Testis (tissue), 3 donors: Measurements from ENCODE around the gene SLC25A20. TPM values are rescaled to one million over a fixed set of nuclear protein-coding genes. Genes with fewer than 3 reads are reported as not detected.

ENCODE experiments used
- DNase-seq: peaks from one replicate; pipeline ENCODE4 v3.0.0-alpha.2; 2019
- H3K27ac ChIP-seq, 2 donors: fragments of 200-600 bp; sonication (generic); one replicate each; pipeline ENCODE4 v1.5.1; 2019
- H3K27me3 ChIP-seq: fragments of 200-600 bp; sonication (generic); one replicate; pipeline ENCODE4 v1.5.1; 2019
- H3K36me3 ChIP-seq: fragments of 200-600 bp; sonication (generic); one replicate; pipeline ENCODE4 v1.5.1; 2017; ENCODE audit warnings: low read depth; ENCODE audit errors: missing control alignments
- H3K4me1 ChIP-seq: fragments of 200-600 bp; sonication (generic); one replicate; pipeline ENCODE4 v1.5.1; 2019
- H3K4me3 ChIP-seq, 2 donors: fragments of 200-600 bp; sonication (generic); one replicate each; pipeline ENCODE4 v1.5.1; 2017 to 2019
- H3K9me3 ChIP-seq: fragments of 200-600 bp; sonication (generic); one replicate; pipeline ENCODE4 v1.5.1; 2017
- CTCF ChIP-seq, 3 experiments: fragments of 450-650 bp in 2 of 3; fragments of 200-600 bp in 1 of 3; sonication (generic) in 1 of 3; IDR thresholded peaks; one replicate each; pipeline ENCODE4 v1.5.1; 2016 to 2019; ENCODE audit warnings: antibody characterized with exemption in 3 of 3, mild to moderate bottlenecking in 2 of 3, moderate library complexity in 1 of 3
- POLR2A ChIP-seq: fragments of 450-650 bp; IDR thresholded peaks from one replicate; pipeline ENCODE4 v1.6.1; 2017; ENCODE audit warnings: antibody characterized with exemption, mild to moderate bottlenecking, moderate library complexity
- WGBS, 2 donors: methylation state at CpG; one replicate each; pipeline ENCODE4 v1.1.5; 2018; 5-methylcytosine and 5-hydroxymethylcytosine counted together
- intact Hi-C: fragments of 100-400 bp; cut with DNase I; formaldehyde crosslinking; loops from one replicate; pipeline ENCODE4 v1.15.1; 2023; ENCODE audit warnings: low total_unique reads
- polyA plus RNA-seq: library from polyadenylated mRNA; stranded (reverse); fragments of 350-450 nt; fragmentation: Illumina TruSeq; extraction: RNeasy Lipid Tissue Mini Kit (QIAGEN cat#74804); gene quantifications from one replicate; pipeline ENCODE4 v1.2.3, GENCODE V29; 2014; ENCODE audit warnings: low read depth, low replicate concordance; ENCODE audit not compliant: insufficient read depth
- total RNA-seq, 2 donors: library from RNA; depleted of rRNA; stranded (reverse); fragments of >200 nt; gene quantifications; one replicate each; pipeline ENCODE4 v1.2.3, GENCODE V29; 2016

SLC25A20 gene
- total and polyA plus RNA-seq, 3 donors from 2014 or later: 13.0 to 19.6 (median 15.7) TPM

GRCh38 chr3:48929358-48930035 lies 30.8 kb upstream of the SLC25A20 start:
- Histone ChIP-seq H3K9me3 (no peaks in the 10 kb centered on the region), H3K36me3 (no peaks in the 10 kb centered on the region), H3K27me3 (no peaks in the 10 kb centered on the region), H3K4me3 (no peak overlapping the region), H3K4me1 (peaks cover 21% of the 10 kb centered on the region), H3K27ac (no peak overlapping the region)
- intact Hi-C loops: no loop called here
- 66 to 71% methylated on average over 3 of the region's 3 CpGs for WGBS, 2 donors
- TF ChIP-seq CTCF (IDR thresholded peaks at IDR 0.05): no peak
- TF ChIP-seq POLR2A: no peak
- no peak for DNase-seq

DNA sequence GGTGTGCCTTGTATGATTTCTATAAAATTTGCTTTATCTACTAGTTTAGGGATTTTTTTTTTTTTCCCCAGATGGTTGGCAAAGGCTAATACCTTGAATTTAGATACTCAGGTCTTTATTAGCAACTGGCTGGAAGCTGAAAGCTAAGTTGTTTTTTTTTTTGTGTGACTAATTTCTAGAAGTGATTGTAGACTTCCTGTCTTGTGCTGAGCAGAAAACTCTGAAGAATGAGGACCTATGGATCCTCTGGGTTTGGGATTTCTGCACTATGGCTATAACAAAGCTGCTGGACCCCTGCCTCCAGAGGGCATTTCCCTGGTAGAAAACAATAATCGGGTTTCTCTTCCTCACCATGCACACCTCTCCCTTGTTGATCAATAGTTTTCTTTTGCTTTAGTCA lies 30.0 kb upstream of the SLC25A20 start:
- H3K36me3 ChIP-seq: no peaks in the 10 kb centered on the region
- no peaks in the 10 kb centered on the region for H3K9me3 ChIP-seq
- no peaks in the 10 kb centered on the region for H3K27me3 ChIP-seq
- WGBS, 2 donors: 86 to 90% methylated on average over 1 of the region's 1 CpG
- H3K27ac ChIP-seq: no peak overlapping the region
- TF ChIP-seq POLR2A (no peak), CTCF (IDR thresholded peaks at IDR 0.05) (no peak)
- DNase-seq: no peak
- H3K4me1 ChIP-seq: peaks cover 21% of the 10 kb centered on the region
- intact Hi-C loops: no loop called here
- H3K4me3 ChIP-seq: no peak overlapping the region

GRCh38 chr3:48927928-48928327 lies 29.2 kb upstream of the SLC25A20 start:
- Histone ChIP-seq H3K27me3 (no peaks in the 10 kb centered on the region), H3K4me3 (no peak overlapping the region), H3K4me1 (peaks cover 21% of the 10 kb centered on the region), H3K9me3 (no peaks in the 10 kb centered on the region), H3K36me3 (no peaks in the 10 kb centered on the region), H3K27ac (no peak overlapping the region)
- TF ChIP-seq CTCF (IDR thresholded peaks at IDR 0.05): no peak
- no peak for TF ChIP-seq POLR2A
- 54 to 60% methylated on average over 2 of the region's 2 CpGs for WGBS, 2 donors
- intact Hi-C loops: no loop called here
- DNase-seq: no peak

- intact Hi-C loops: no loop called here
- Histone ChIP-seq H3K4me3 (no peak overlapping the region), H3K27ac (no peak overlapping the region), H3K27me3 (no peaks in the 10 kb centered on the region), H3K9me3 (no peaks in the 10 kb centered on the region), H3K4me1 (peaks cover 15% of the 10 kb centered on the region), H3K36me3 (no peaks in the 10 kb centered on the region)
- TF ChIP-seq CTCF (IDR thresholded peaks at IDR 0.05): no peak
- DNase-seq: no peak
- 86 to 91% methylated on average over 11 of the region's 11 CpGs for WGBS, 2 donors
Observed at GRCh38 chr3:48926425-48927392, 28.0 kb upstream of the SLC25A20 start.
